ENCODE measurements around the gene PHC3. TPM values are rescaled to one million over a fixed set of nuclear protein-coding genes. Genes with fewer than 3 reads are reported as not detected.

Gene PHC3
- polyA plus RNA-seq, 2 of the 4 experiments (the other 2 are of a cell fraction): 10.8 to 49.1 TPM

DNA sequence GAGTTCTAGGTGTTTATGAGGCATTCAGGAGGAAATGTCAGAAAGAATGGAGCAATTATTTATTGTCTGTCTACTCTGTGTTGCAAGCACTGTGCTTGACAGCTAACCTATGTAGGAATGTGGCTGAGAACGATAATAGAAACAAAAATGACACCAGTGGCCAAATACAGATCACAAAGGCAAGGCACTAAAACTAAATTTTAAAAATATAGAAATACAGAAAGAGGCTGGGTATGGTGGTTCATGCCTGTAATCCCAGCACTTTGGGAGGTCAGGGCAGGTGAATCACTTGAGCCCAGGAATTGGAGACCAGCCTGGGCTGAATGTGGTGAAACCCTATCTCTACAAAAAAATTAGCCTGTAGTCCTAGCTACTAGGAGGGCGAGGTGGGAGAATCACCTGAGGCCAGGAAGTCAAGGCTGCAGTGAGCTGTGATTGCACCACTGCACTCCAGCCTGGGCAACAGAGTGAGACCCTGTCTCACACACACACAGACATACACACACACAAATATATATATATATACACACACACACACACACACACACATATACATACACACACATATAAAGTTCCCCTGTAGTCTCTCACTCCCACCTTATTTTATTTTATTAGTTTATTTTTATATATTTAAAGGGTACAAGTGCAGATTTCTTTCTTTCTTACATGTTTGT lies 46.7 kb upstream of the PHC3 start:
- H3K4me2 ChIP-seq: peak overlapping the region; percentile 31
- no peaks in the 10 kb centered on the region for H3K9me3 ChIP-seq
- peak overlapping the region in 1 of 2 experiments; percentile 19; a peak in 1 of 6 replicates for H3K27ac ChIP-seq
- no peak overlapping the region for H3K4me3 ChIP-seq
- H3K4me1 ChIP-seq: peaks cover 53% of the 10 kb centered on the region
- CTCF ChIA-PET: interaction anchor here (0.5 kb wide), 1 partner anchor 263 kb away, joined by 3 read pairs; no protein-coding TSS in a partner anchor
- TF ChIP-seq CEBPB (IDR thresholded peaks at IDR 0.05): no peak
- no peak for TF ChIP-seq JUNB (IDR thresholded peaks at IDR 0.05)
- no peak for TF ChIP-seq HES2 (IDR thresholded peaks at IDR 0.05)
- no peak for TF ChIP-seq RAD21 (conservative IDR thresholded peaks at IDR 0.05 in 1 of 2, IDR thresholded peaks at IDR 0.05 in 1 of 2)
- no peak for TF ChIP-seq PHF8 (IDR thresholded peaks at IDR 0.05; ENCODE audit: borderline replicate concordance, low read depth)
- no peak for TF ChIP-seq ATOH8 (CRISPR knock-in tag; IDR thresholded peaks at IDR 0.05; ENCODE audit: low read depth)
- TF ChIP-seq EHF (CRISPR knock-in tag; IDR thresholded peaks at IDR 0.05): no peak
- no peak for TF ChIP-seq GATA3 (IDR thresholded peaks at IDR 0.05; ENCODE audit: borderline replicate concordance)
- no peak for TF ChIP-seq EP300 (IDR thresholded peaks at IDR 0.05)
- no peak for TF ChIP-seq CHD4 (IDR thresholded peaks at IDR 0.05; ENCODE audit: borderline replicate concordance)
- TF ChIP-seq HOXB5 (CRISPR knock-in tag; IDR thresholded peaks at IDR 0.05): no peak
- TF ChIP-seq ZNF302 (CRISPR knock-in tag; IDR thresholded peaks at IDR 0.05): no peak
- TF ChIP-seq HDAC2 (IDR thresholded peaks at IDR 0.05): no peak
- 40% methylated on average over 2 of the region's 2 CpGs for WGBS (ENCODE audit: missing lambda C conversion rate)
- FAIRE-seq (no peak), ATAC-seq (peak in 1 of 2 experiments; percentile 29; a peak in 2 of 6 replicates), DNase-seq (ENCODE audit: low read depth in 1 of 2, low spot score in 1 of 2) (no peak)
- POLR2A ChIA-PET: no interaction called here

- TF ChIP-seq, protein P1, sequence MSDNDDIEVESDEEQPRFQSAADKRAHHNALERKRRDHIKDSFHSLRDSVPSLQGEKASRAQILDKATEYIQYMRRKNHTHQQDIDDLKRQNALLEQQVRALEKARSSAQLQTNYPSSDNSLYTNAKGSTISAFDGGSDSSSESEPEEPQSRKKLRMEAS (IDR thresholded peaks at IDR 0.05): no peak
- TF ChIP-seq MAZ (IDR thresholded peaks at IDR 0.05; ENCODE audit: borderline replicate concordance, low read depth, low read length) (no peak), E2F6 (IDR thresholded peaks at IDR 0.05; ENCODE audit: borderline replicate concordance, low read depth) (no peak), CEBPB (IDR thresholded peaks at IDR 0.05) (no peak), TFCP2L1 (CRISPR knock-in tag; IDR thresholded peaks at IDR 0.05) (no peak), POLR2AphosphoS2 (conservative IDR thresholded peaks at IDR 0.05; ENCODE audit: low read length) (no peak), NPAS2 (CRISPR knock-in tag; IDR thresholded peaks at IDR 0.05; ENCODE audit: borderline replicate concordance) (no peak), BCL3 (IDR thresholded peaks at IDR 0.05) (no peak), USF2 (IDR thresholded peaks at IDR 0.05) (no peak), CBX8 (IDR thresholded peaks at IDR 0.05) (no peak), SREBF2 (IDR thresholded peaks at IDR 0.05) (no peak), RARB (CRISPR knock-in tag; IDR thresholded peaks at IDR 0.05) (no peak), EHF (CRISPR knock-in tag; IDR thresholded peaks at IDR 0.05) (no peak), BHLHE40 (IDR thresholded peaks at IDR 0.05; ENCODE audit: low read depth, low read length) (no peak), HES2 (IDR thresholded peaks at IDR 0.05) (no peak), EP300 (IDR thresholded peaks at IDR 0.05) (no peak), MAFK (IDR thresholded peaks at IDR 0.05; ENCODE audit: partially characterized antibody) (no peak)
- TF ChIP-seq, protein P2, sequence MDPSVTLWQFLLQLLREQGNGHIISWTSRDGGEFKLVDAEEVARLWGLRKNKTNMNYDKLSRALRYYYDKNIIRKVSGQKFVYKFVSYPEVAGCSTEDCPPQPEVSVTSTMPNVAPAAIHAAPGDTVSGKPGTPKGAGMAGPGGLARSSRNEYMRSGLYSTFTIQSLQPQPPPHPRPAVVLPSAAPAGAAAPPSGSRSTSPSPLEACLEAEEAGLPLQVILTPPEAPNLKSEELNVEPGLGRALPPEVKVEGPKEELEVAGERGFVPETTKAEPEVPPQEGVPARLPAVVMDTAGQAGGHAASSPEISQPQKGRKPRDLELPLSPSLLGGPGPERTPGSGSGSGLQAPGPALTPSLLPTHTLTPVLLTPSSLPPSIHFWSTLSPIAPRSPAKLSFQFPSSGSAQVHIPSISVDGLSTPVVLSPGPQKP (IDR thresholded peaks at IDR 0.05; ENCODE audit: low read depth, low read length): no peak
- Histone ChIP-seq H3K9me3 (no peaks in the 10 kb centered on the region), H3K4me1 (peaks cover 43% of the 10 kb centered on the region), H3K27ac (peak overlapping the region in 1 of 2 experiments; percentile 50; a peak in 1 of 6 replicates), H3K4me2 (peak overlapping the region; percentile 31; the same call in 2 of the 3 replicates), H3K4me3 (no peak overlapping the region)
- ChIA-PET POLR2A (no interaction called here), CTCF (no interaction called here)
- ATAC-seq (no peak), DNase-seq (ENCODE audit: low read depth in 1 of 2, low spot score in 1 of 2) (no peak), FAIRE-seq (no peak)
- 72% methylated on average over 1 of the region's 1 CpG for WGBS (ENCODE audit: missing lambda C conversion rate)
These were observed 45.0 kb upstream of the PHC3 start for GRCh38 chr3:170226426-170226960.

All from A549 (cell line).